ENCODE data around the gene PIM1. TPM values are rescaled to one million over a fixed set of nuclear protein-coding genes. Genes with fewer than 3 reads are reported as not detected.
"Not testable (repeated sequence)": the region's sequence is repeated elsewhere in the genome, so short reads cannot be mapped to it uniquely, and the experiment has no call there.

PIM1 gene
- total RNA-seq, 4 donors from 2014 or later: 5.0 to 23.0 (median 13.0) TPM

DNA sequence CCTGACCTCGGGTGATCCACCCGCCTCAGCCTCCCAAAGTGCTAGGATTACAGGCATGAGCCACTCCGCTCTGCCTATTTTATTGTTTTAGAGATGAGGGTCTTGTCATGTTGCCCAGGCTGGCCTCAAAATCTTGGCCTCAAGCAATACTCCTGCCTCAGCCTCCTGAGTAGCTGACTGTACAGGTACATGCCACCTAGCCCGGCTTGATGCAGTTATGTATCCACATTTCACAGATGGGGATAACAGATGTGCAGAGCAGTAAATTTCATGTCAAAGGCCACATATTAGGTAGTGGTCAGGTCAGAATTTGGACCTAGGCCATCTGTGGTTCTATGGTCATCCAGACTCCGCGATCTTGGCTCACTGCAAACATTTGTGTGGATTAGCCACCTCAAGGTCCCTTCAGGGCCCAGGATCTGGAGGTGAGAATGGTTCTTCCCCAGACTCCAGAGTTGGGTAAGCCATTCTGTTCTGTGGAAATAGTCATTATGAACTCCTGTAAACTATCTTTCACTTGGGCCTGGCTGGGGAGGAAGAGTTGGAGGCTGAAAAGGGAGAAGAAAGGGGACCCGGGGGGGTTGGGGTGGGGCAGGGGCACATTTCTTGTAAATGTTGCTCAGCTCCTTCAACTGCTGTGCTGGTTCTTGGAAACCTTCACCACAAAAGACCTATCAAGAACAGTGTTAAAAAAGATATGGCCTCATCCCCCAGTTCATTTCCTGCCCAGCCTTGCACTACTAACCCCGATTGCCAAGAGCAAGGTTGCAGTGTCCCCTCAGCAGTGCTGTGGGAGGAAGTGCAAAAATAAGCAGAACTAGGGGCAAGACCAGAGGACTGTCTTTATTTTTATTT, 13.0 kb downstream of the PIM1 start:
- H3K27ac ChIP-seq: no peak overlapping the region
- ATAC-seq (peak in 1 of 2 donors; percentile 58), DNase-seq (peak; percentile 22 to 30)
- TF ChIP-seq, protein P1, sequence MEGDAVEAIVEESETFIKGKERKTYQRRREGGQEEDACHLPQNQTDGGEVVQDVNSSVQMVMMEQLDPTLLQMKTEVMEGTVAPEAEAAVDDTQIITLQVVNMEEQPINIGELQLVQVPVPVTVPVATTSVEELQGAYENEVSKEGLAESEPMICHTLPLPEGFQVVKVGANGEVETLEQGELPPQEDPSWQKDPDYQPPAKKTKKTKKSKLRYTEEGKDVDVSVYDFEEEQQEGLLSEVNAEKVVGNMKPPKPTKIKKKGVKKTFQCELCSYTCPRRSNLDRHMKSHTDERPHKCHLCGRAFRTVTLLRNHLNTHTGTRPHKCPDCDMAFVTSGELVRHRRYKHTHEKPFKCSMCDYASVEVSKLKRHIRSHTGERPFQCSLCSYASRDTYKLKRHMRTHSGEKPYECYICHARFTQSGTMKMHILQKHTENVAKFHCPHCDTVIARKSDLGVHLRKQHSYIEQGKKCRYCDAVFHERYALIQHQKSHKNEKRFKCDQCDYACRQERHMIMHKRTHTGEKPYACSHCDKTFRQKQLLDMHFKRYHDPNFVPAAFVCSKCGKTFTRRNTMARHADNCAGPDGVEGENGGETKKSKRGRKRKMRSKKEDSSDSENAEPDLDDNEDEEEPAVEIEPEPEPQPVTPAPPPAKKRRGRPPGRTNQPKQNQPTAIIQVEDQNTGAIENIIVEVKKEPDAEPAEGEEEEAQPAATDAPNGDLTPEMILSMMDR (IDR thresholded peaks at IDR 0.05 in 4 of 5, conservative IDR thresholded peaks at IDR 0.05 in 1 of 5): no peak
- TF ChIP-seq POLR2A (IDR thresholded peaks at IDR 0.05): no peak
- no peaks in the 10 kb centered on the region for H3K9me3 ChIP-seq
- H3K27me3 ChIP-seq: no peaks in the 10 kb centered on the region
- H3K4me1 ChIP-seq: no peaks in the 10 kb centered on the region
- in situ Hi-C loops (cut with MboI; ENCODE audit: low sequenced_read_pairs in 4 of 4): no loop called here
- intact Hi-C loops (cut with DNase I; ENCODE audit: low total_unique reads): no loop called here
- H3K4me3 ChIP-seq: no peak overlapping the region
- no peaks in the 10 kb centered on the region for H3K36me3 ChIP-seq

DNA sequence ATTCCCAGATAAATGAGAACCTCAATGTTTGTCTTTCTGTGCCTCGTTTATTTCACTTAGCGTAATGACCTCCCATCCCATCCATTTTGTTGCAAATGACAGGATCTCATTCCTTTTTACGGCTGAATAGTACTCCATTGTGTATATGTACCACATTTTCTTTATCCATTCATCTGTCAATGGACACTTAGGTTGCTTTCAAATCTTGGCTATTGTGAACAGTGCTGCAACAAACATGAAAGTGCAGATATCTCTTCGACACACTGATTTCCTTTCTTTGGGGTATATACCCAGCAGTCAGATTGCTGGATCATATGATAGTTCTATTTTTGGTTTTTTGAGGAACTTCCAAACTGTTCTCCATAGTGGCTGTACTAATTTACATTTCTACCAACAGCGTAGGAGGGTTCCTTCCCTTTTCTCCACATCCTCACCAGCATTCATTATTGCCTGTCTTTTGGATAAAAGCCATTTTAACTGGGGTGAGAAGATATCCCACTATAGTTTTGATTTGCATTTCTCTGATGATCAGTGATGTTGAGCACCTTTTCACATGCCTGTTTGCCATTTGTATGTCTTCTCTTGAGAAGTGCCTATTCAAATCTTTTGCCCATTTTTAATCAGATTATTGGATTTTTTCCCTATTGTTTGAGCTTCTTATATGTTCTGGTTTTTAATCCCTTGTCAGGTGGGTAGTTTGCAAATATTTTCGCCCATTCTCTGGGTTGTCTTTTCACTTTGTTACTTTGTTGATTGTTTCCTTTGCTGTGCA, 16.2 kb downstream of the PIM1 start:
- H3K27me3 ChIP-seq; intact Hi-C loops (cut with DNase I; ENCODE audit: low total_unique reads); H3K4me1 ChIP-seq; in situ Hi-C loops (cut with MboI; ENCODE audit: low sequenced_read_pairs in 4 of 4); H3K27ac ChIP-seq; DNase-seq; H3K4me3 ChIP-seq; H3K36me3 ChIP-seq; ATAC-seq; H3K9me3 ChIP-seq: not testable (repeated sequence)

DNA sequence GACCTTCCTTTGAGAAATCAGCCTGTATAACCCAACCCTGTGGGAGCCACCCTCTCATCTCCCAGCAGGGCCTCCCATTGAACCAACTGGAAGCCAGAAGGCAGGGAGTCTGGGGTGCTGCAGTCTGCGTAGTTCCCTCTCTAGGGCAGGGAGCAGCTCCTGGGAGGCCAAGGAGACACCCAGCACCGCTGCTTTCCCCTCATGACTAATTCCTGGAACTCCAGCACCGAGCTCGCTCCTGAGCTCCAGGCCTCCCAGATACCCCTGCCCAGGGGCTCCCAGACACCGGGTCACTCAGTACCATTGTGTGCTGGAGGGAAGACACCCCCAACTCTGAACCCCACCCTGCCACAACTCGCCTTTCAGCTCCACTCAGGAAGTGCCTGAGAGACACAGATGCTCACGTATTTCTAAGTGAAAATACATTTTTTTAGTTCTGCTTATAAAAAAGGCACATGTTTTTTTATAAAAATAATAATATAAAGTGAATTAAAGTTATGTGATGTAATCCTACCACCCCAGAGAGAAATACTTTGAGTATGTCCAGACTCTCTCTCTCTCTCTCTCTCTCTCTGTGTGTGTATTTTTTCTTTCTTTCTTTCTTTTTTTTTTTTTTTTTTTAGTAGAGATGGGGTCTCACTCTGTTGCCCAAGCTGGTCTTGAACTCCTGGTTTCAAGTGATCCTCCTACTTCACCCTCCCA, 17.5 kb downstream of the PIM1 start:
- TF ChIP-seq, protein P1 (IDR thresholded peaks at IDR 0.05 in 4 of 5, conservative IDR thresholded peaks at IDR 0.05 in 1 of 5): no peak
- no peak for TF ChIP-seq POLR2A (IDR thresholded peaks at IDR 0.05)
- no peaks in the 10 kb centered on the region for H3K27me3 ChIP-seq
- no peak overlapping the region for H3K4me3 ChIP-seq
- H3K9me3 ChIP-seq: no peaks in the 10 kb centered on the region
- intact Hi-C loops (cut with DNase I; ENCODE audit: low total_unique reads) (no loop called here), in situ Hi-C loops (cut with MboI; ENCODE audit: low sequenced_read_pairs in 4 of 4) (no loop called here)
- H3K27ac ChIP-seq: no peak overlapping the region
- H3K36me3 ChIP-seq: no peaks in the 10 kb centered on the region
- no peak for ATAC-seq
- no peaks in the 10 kb centered on the region for H3K4me1 ChIP-seq
- no peak for DNase-seq

DNA sequence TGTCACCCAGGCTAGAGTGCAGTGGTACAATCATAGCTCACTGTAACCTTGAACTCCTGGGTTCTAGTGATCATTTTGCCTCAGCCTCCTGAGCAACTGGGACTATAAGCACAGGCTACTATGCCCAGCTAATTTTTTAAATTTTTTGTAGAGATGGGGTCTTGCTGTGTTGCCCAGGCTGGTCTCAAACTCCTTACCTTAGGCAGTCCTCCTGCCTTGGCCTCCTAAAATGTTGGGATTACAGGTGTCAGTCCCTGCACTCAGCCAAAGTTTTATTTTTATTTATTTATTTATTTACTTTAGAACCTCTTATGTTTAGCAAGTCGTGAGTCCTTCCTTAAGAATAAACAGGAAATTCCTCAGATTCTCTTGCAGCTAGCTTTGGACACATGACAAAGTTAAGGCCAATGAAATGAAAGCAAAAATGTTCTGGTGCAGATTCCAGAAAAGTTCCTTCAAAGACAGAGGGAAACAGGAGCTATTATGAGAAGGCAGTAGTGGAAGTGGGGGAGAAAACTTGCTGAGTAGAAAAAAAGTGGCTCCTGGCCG, 19.1 kb downstream of the PIM1 start:
- intact Hi-C loops (cut with DNase I; ENCODE audit: low total_unique reads): no loop called here

More for the DNA sequence above, 19.1 kb downstream of the PIM1 start:
- no peaks in the 10 kb centered on the region for H3K36me3 ChIP-seq
- ATAC-seq: no peak
- no peak for TF ChIP-seq POLR2A (IDR thresholded peaks at IDR 0.05)
- TF ChIP-seq, protein P1 (IDR thresholded peaks at IDR 0.05 in 4 of 5, conservative IDR thresholded peaks at IDR 0.05 in 1 of 5): no peak
- no peaks in the 10 kb centered on the region for H3K4me1 ChIP-seq
- H3K9me3 ChIP-seq: no peaks in the 10 kb centered on the region
- no peak for DNase-seq
- in situ Hi-C loops (cut with MboI; ENCODE audit: low sequenced_read_pairs in 4 of 4): no loop called here
- H3K4me3 ChIP-seq: no peak overlapping the region
- H3K27ac ChIP-seq: no peak overlapping the region
- H3K27me3 ChIP-seq: no peaks in the 10 kb centered on the region

All from gastrocnemius medialis (tissue), 4 donors.